IMR-90 (cell line): ENCODE data around the gene AMIGO3. TPM values are rescaled to one million over a fixed set of nuclear protein-coding genes. Genes with fewer than 3 reads are reported as not detected.
A peak's percentile ranks its signal among the peaks of the same experiment; 100 is the strongest.
"Not testable (repeated sequence)": the region's sequence is repeated elsewhere in the genome, so short reads cannot be mapped to it uniquely, and the experiment has no call there.

Experiments used
- ATAC-seq: fragments of 200-7000 bp; cut with Tn5 transposase; 2 replicates; pipeline ENCODE4 v1.9.1; 2020; ENCODE audit warnings: low read depth, mild to moderate bottlenecking, moderate library complexity
- BruUV-seq: library from RNA; stranded (reverse); fragments of 400-500 nt; replicated peaks from 2 replicates; lab custom pipeline; 2021; lab: Mats Ljungman, UMichigan
- CTCF ChIA-PET: fragments of 300-600 bp; formaldehyde crosslinking; extraction: SDS; loops from one replicate; lab custom pipeline; 2021; ENCODE audit warnings: antibody characterized with exemption; lab: Yijun Ruan, JAX
- POLR2A ChIA-PET: fragments of 300-600 bp; sonication (Branson Sonifier 250); formaldehyde crosslinking; loops from one replicate; lab custom pipeline; 2022; ENCODE audit warnings: antibody characterized with exemption; ENCODE audit not compliant: unreplicated experiment; lab: Charles Lee
- DNase-seq: peaks from one replicate; pipeline ENCODE4 v3.0.0; 2013
- H2AFZ ChIP-seq: replicated peaks from 2 replicates; pipeline ENCODE3; 2013; ENCODE audit warnings: low read length, mild to moderate bottlenecking; ENCODE audit not compliant: poor library complexity
- H2AK5ac ChIP-seq: 2 replicates; pipeline ENCODE4 v1.6.1; 2013; ENCODE audit warnings: low read depth, low read length, inconsistent platforms
- H2AK9ac ChIP-seq: replicated peaks from 2 replicates; pipeline ENCODE3; 2013; ENCODE audit warnings: mild to moderate bottlenecking, low read depth, low read length, moderate library complexity; ENCODE audit not compliant: poor library complexity
- H2BK120ac ChIP-seq: 2 replicates; pipeline ENCODE4 v1.6.1; 2013; ENCODE audit warnings: low read depth, low read length, inconsistent platforms
- H2BK15ac ChIP-seq: 3 replicates; pipeline ENCODE4 v1.6.1; 2013; ENCODE audit warnings: low read depth, low read length, inconsistent platforms
- H2BK20ac ChIP-seq: 2 replicates; pipeline ENCODE4 v1.6.1; 2013; ENCODE audit warnings: low read depth, mild to moderate bottlenecking, inconsistent platforms, low read length, moderate library complexity
- H2BK5ac ChIP-seq: 2 replicates; pipeline ENCODE4 v1.6.1; 2013; ENCODE audit warnings: mild to moderate bottlenecking, low read depth, low read length, inconsistent platforms; ENCODE audit not compliant: poor library complexity, severe bottlenecking
- H3K14ac ChIP-seq: replicated peaks from 2 replicates; pipeline ENCODE4 v1.6.1; 2013; ENCODE audit warnings: low read depth, low read length, inconsistent platforms
- H3K18ac ChIP-seq: 2 replicates; pipeline ENCODE4 v1.6.1; 2013; ENCODE audit warnings: low read depth, low read length, control low read depth
- H3K23ac ChIP-seq: 2 replicates; pipeline ENCODE4 v1.6.1; 2013; ENCODE audit warnings: low read depth, low read length, inconsistent platforms
- H3K27ac ChIP-seq: 2 replicates; pipeline ENCODE4 v1.5.1; 2013; ENCODE audit warnings: mild to moderate bottlenecking, control low read depth, low read length; ENCODE audit not compliant: insufficient read depth
- H3K27me3 ChIP-seq: 2 replicates; pipeline ENCODE4 v1.6.1; 2013; ENCODE audit warnings: low read length; ENCODE audit not compliant: control insufficient read depth, insufficient read depth
- H3K36me3 ChIP-seq: 2 replicates; pipeline ENCODE4 v1.6.1; 2013; ENCODE audit warnings: low read length, mixed read lengths; ENCODE audit not compliant: control insufficient read depth, insufficient read depth
- H3K4ac ChIP-seq: 2 replicates; pipeline ENCODE4 v1.6.1; 2013; ENCODE audit warnings: low read depth, low read length, inconsistent platforms
- H3K4me1 ChIP-seq: 2 replicates; pipeline ENCODE4 v1.6.1; 2013; ENCODE audit warnings: low read length, mixed read lengths; ENCODE audit not compliant: control insufficient read depth, insufficient read depth
- H3K4me2 ChIP-seq: 2 replicates; pipeline ENCODE4 v1.6.1; 2013; ENCODE audit warnings: low read depth, mild to moderate bottlenecking, control low read depth, low read length, moderate library complexity
- H3K4me3 ChIP-seq: 2 replicates; pipeline ENCODE4 v1.5.1; 2013; ENCODE audit warnings: low read depth, mild to moderate bottlenecking, control low read depth, low read length, moderate library complexity; ENCODE audit not compliant: insufficient read depth
- H3K56ac ChIP-seq: 2 replicates; pipeline ENCODE4 v1.6.1; 2013; ENCODE audit warnings: low read length, inconsistent platforms; ENCODE audit not compliant: insufficient read depth; ENCODE audit errors: extremely low read depth
- H3K79me1 ChIP-seq, 2 experiments: 2 replicates each; pipeline ENCODE4 v1.6.1; 2013; ENCODE audit warnings: low read length in 2 of 2, inconsistent platforms in 1 of 2, low read depth in 1 of 2
- H3K9ac ChIP-seq: 2 replicates; pipeline ENCODE4 v1.6.1; 2013; ENCODE audit warnings: low read depth, low read length, control low read depth
- H3K9me1 ChIP-seq: 2 replicates; pipeline ENCODE4 v1.6.1; 2013; ENCODE audit warnings: low read length, inconsistent platforms; ENCODE audit not compliant: insufficient read depth
- H3K9me3 ChIP-seq: 2 replicates; pipeline ENCODE4 v1.6.1; 2013; ENCODE audit warnings: low read length; ENCODE audit not compliant: control insufficient read depth, insufficient read depth
- H4K20me1 ChIP-seq: 2 replicates; pipeline ENCODE4 v1.6.1; 2013; ENCODE audit warnings: low read length, inconsistent platforms; ENCODE audit not compliant: insufficient read depth
- H4K5ac ChIP-seq: 2 replicates; pipeline ENCODE4 v1.6.1; 2013; ENCODE audit warnings: mild to moderate bottlenecking, low read depth, low read length, control low read depth
- H4K8ac ChIP-seq, 2 experiments: 2 replicates each; pipeline ENCODE4 v1.6.1; 2013; ENCODE audit warnings: low read depth in 2 of 2, low read length in 2 of 2, control low read depth in 1 of 2, inconsistent platforms in 1 of 2
- H4K91ac ChIP-seq: 2 replicates; pipeline ENCODE4 v1.6.1; 2013; ENCODE audit warnings: low read depth, low read length, inconsistent platforms; ENCODE audit not compliant: insufficient read depth
- WGBS, 2 experiments: methylation state at CpG; one replicate each; pipeline versions ENCODE4 v1.1.5 to v1.1.7; 2013; ENCODE audit warnings: missing lambda C conversion rate in 2 of 2; ENCODE audit not compliant: insufficient read length in 1 of 2; ENCODE audit errors: extremely low coverage in 2 of 2; 5-methylcytosine and 5-hydroxymethylcytosine counted together
- dilution Hi-C: fragments of 300-500 bp; cut with HindIII; formaldehyde crosslinking; loops from one replicate; pipeline ENCODE4 v1.14.3; 2018; ENCODE audit warnings: low sequenced_read_pairs; ENCODE audit not compliant: unreplicated experiment
- in situ Hi-C: fragments of 300-500 bp; cut with MboI; formaldehyde crosslinking; loops from 3 replicates; pipeline ENCODE4 v1.14.3; 2019; ENCODE audit warnings: low sequenced_read_pairs, inconsistent platforms, mixed read lengths
- intact Hi-C: fragments of 100-400 bp; cut with micrococcal nuclease; formaldehyde crosslinking; loops from 2 replicates; pipeline ENCODE4 v1.10.0; 2022
- polyA plus RNA-seq, 3 experiments: library from polyadenylated mRNA; depleted of rRNA; stranded (reverse); fragments of >200 nt; gene quantifications; 2 replicates each; pipeline ENCODE4 v1.2.3, GENCODE V29; 2012; ENCODE audit warnings: low replicate concordance in 1 of 3
- total RNA-seq: library from RNA; depleted of rRNA; stranded (reverse); fragments of >200 nt; gene quantifications from 2 replicates; pipeline ENCODE4 v1.2.3, GENCODE V29; 2012

The AMIGO3 gene
- total and polyA plus RNA-seq, 2 of the 4 experiments (the other 2 are of a cell fraction), result 1.5 TPM; not detected in 1

- H3K14ac ChIP-seq, H3K9me3 ChIP-seq, H4K8ac ChIP-seq, H2BK5ac ChIP-seq, H4K20me1 ChIP-seq, H2AK5ac ChIP-seq, H3K9ac ChIP-seq, dilution Hi-C loops, H2BK15ac ChIP-seq, H2BK120ac ChIP-seq, in situ Hi-C loops, H3K4me2 ChIP-seq, H2BK20ac ChIP-seq, BruUV-seq, H3K27ac ChIP-seq, H3K18ac ChIP-seq, H3K4me3 ChIP-seq, H3K4me1 ChIP-seq, POLR2A ChIA-PET, H3K4ac ChIP-seq, H3K9me1 ChIP-seq, CTCF ChIA-PET, intact Hi-C loops, H2AFZ ChIP-seq, H4K5ac ChIP-seq, H3K27me3 ChIP-seq, DNase-seq, H3K56ac ChIP-seq, H3K23ac ChIP-seq, H3K36me3 ChIP-seq, ATAC-seq, H4K91ac ChIP-seq, H2AK9ac ChIP-seq: not testable (repeated sequence)
- peaks cover 7 to 36% of the 10 kb centered on the region in 2 experiments for H3K79me1 ChIP-seq
- 80% methylated on average over 1 of the region's 3 CpGs; no CpG with 5 or more reads in 1 of the 2 experiments for WGBS, 2 experiments
Observed at GRCh38 chr3:49691481-49691880, 28.0 kb downstream of the AMIGO3 start.

DNA sequence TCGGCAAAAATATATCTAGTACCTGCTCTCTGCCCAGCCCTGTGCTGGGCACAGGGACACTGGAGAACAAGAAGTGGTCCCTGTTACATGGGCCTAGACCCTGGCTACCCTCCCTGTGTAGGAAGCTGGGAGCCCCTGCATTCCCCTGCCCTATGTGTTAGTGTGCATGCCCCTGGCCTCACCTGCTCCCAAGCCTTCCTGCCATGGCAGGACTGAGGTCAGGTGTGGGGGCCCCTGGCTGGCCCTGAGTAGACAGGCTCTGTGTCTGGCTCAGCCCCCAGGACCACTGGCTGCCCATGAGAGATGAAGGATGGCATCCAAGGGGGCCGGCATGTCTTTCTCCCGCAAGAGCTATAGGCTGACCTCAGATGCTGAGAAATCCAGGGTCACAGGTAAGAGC is 28.6 kb downstream of the AMIGO3 start:
- H2BK120ac ChIP-seq, H2BK20ac ChIP-seq, H2AFZ ChIP-seq, DNase-seq, H2BK15ac ChIP-seq, H4K5ac ChIP-seq, H3K23ac ChIP-seq, H3K27me3 ChIP-seq, H4K20me1 ChIP-seq, H4K8ac ChIP-seq, H2AK5ac ChIP-seq, in situ Hi-C loops, H3K4ac ChIP-seq, ATAC-seq, POLR2A ChIA-PET, H3K36me3 ChIP-seq, H3K27ac ChIP-seq, H3K9me3 ChIP-seq, H3K56ac ChIP-seq, H2AK9ac ChIP-seq, dilution Hi-C loops, intact Hi-C loops, H3K18ac ChIP-seq, CTCF ChIA-PET, H3K4me3 ChIP-seq, BruUV-seq, H3K14ac ChIP-seq, H3K4me1 ChIP-seq, H3K9ac ChIP-seq, H4K91ac ChIP-seq, H2BK5ac ChIP-seq, H3K9me1 ChIP-seq: not testable (repeated sequence)
- WGBS, 2 experiments, result no CpG with 5 or more reads among the region's 3 CpGs
- Histone ChIP-seq H3K4me2 (0 out of 2 replicates have a peak overlapping the region, but pooled peaks have one; percentile 13), H3K79me1 (peaks cover 7 to 36% of the 10 kb centered on the region in 2 experiments)
